Astrocyte of the spinal cord (primary cell): ENCODE results near the gene CLNK.
A peak's percentile ranks its signal among the peaks of the same experiment; 100 is the strongest.

Experiments
- DNase-seq: peaks from one replicate; pipeline ENCODE4 v3.0.0; 2011; ENCODE audit warnings: low read depth, low spot score
- H3K4me3 ChIP-seq: 2 replicates; pipeline ENCODE4 v1.5.1; 2011; ENCODE audit warnings: low read depth, mild to moderate bottlenecking, low read length, moderate library complexity
- CTCF ChIP-seq: IDR thresholded peaks from 2 replicates; pipeline ENCODE4 v1.5.1; 2012; ENCODE audit warnings: low read depth, mild to moderate bottlenecking, low read length, inconsistent platforms
- in situ Hi-C: cut with HindIII; loops from 2 replicates; pipeline ENCODE4 v1.10.0; 2017; ENCODE audit warnings: low sequenced_read_pairs

The CLNK gene

GRCh38 chr4:10696253-10696652 lies 11.7 kb upstream of the CLNK start:
- no peak for TF ChIP-seq CTCF
- in situ Hi-C loops: no loop called here
- no peak for DNase-seq
- H3K4me3 ChIP-seq: no peak overlapping the region

GRCh38 chr4:10694828-10695209 lies 10.3 kb upstream of the CLNK start:
- in situ Hi-C loops: no loop called here

GRCh38 chr4:10694151-10694827 lies 9.7 kb upstream of the CLNK start:
- peak; percentile 24 for DNase-seq
- no peak for TF ChIP-seq CTCF
- H3K4me3 ChIP-seq: no peak overlapping the region
- in situ Hi-C loops: no loop called here

More at GRCh38 chr4:10694828-10695209, 10.3 kb upstream of the CLNK start:
- no peak for DNase-seq
- no peak for TF ChIP-seq CTCF
- no peak overlapping the region for H3K4me3 ChIP-seq

GRCh38 chr4:10691651-10692050 lies 7.1 kb upstream of the CLNK start:
- no peak for TF ChIP-seq CTCF
- DNase-seq: no peak
- in situ Hi-C loops: no loop called here
- no peak overlapping the region for H3K4me3 ChIP-seq

DNA sequence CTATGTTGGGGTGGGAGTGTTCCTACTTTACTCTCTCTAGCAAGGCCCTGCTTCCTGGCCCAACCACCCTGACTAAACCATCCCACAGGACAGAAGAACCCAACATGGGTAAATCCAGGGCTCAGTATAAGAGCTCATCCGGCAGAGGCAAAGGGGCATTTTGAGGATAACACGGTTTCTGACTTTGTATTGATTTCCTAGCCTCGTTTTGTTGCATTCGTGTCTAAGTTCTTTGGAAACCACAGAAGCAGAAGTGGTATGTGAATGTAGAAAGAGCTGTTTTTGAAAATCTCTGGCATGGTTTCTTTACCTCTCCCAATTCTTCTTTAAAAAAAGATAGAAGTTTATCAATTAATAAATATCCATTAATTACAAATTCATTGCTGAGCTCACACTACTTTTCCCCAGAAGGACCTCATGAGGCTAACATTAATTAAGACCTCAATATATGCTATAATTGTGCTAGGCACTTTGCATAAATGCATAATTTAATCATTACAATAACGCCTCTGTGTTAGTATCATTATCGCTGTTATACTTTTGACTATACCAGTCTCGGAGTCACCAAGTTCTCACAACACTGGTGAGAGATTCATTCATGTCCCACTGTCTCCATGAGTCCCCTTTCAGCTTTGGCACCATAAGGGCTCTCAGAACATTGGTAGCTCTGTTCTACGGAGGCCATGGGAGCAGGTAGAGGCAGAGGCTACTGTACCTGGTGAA lies 5.8 kb upstream of the CLNK start:
- no peak for TF ChIP-seq CTCF
- H3K4me3 ChIP-seq: no peak overlapping the region
- in situ Hi-C loops: no loop called here
- no peak for DNase-seq

GRCh38 chr4:10688846-10689245 lies 4.3 kb upstream of the CLNK start:
- H3K4me3 ChIP-seq: no peak overlapping the region
- no peak for TF ChIP-seq CTCF
- DNase-seq: no peak
- in situ Hi-C loops: no loop called here
